Heart left ventricle (tissue), 16 donors: ENCODE data around the gene DNM1. TPM values are rescaled to one million over a fixed set of nuclear protein-coding genes. Genes with fewer than 3 reads are reported as not detected.
"Not testable (repeated sequence)": the region's sequence is repeated elsewhere in the genome, so short reads cannot be mapped to it uniquely, and the experiment has no call there.

ENCODE experiments used
- ATAC-seq, 4 donors: fragments of 200-7000 bp; cut with Tn5 transposase; one replicate each; pipeline ENCODE4 v1.9.1; 2020 to 2022; ENCODE audit warnings: moderate library complexity in 4 of 4, mild to moderate bottlenecking in 3 of 4, moderate number of reproducible peaks in 1 of 4
- DNase-seq, 5 donors: peaks; one replicate each; pipeline ENCODE4 v3.0.0-alpha.2; 2020
- H3K27ac ChIP-seq, 12 donors: fragments of 200-600 bp; sonication (generic) in 4 of 12; one replicate each; pipeline versions ENCODE4 v1.5.0 to v1.8.0; 2016 to 2022; ENCODE audit warnings: mild to moderate bottlenecking in 2 of 12
- H3K27me3 ChIP-seq, 9 donors: fragments of 200-600 bp; sonication (generic) in 2 of 9; one replicate each; pipeline versions ENCODE4 v1.5.1 to v1.8.0; 2016 to 2022; ENCODE audit warnings: mild to moderate bottlenecking in 3 of 9
- H3K36me3 ChIP-seq, 9 donors: fragments of 200-600 bp; sonication (generic) in 2 of 9; one replicate each; pipeline versions ENCODE4 v1.5.0 to v1.8.0; 2018 to 2022; ENCODE audit warnings: mild to moderate bottlenecking in 2 of 9
- H3K4me1 ChIP-seq, 12 donors: fragments of 200-600 bp; sonication (generic) in 4 of 12; one replicate each; pipeline versions ENCODE4 v1.5.0 to v1.8.0; 2016 to 2022; ENCODE audit warnings: mild to moderate bottlenecking in 3 of 12
- H3K4me3 ChIP-seq, 12 donors: fragments of 200-600 bp; sonication (generic) in 4 of 12; one replicate each; pipeline versions ENCODE4 v1.5.0 to v1.8.0; 2017 to 2022; ENCODE audit warnings: mild to moderate bottlenecking in 9 of 12, moderate library complexity in 4 of 12
- H3K9me3 ChIP-seq, 12 donors: fragments of 200-600 bp; sonication (generic) in 4 of 12; one replicate each; pipeline versions ENCODE4 v1.5.0 to v1.8.0; 2016 to 2022; ENCODE audit warnings: mild to moderate bottlenecking in 1 of 12
- CTCF ChIP-seq, 12 donors: fragments of 200-600 bp; sonication (generic) in 4 of 12; IDR thresholded peaks; one replicate each; pipeline versions ENCODE4 v1.5.0 to v1.8.0; 2018 to 2022; ENCODE audit warnings: antibody characterized with exemption in 12 of 12, mild to moderate bottlenecking in 5 of 12
- POLR2A ChIP-seq, 2 donors: fragments of 450-650 bp; IDR thresholded peaks; one replicate each; pipeline ENCODE4 v1.6.1; 2017; ENCODE audit warnings: antibody characterized with exemption in 2 of 2, mild to moderate bottlenecking in 2 of 2, moderate library complexity in 2 of 2
- WGBS, 4 donors: extraction: QIAGEN DNeasy Blood & Tissue Kit in 2 of 4; methylation state at CpG; one replicate each; pipeline versions ENCODE4 v1.1.5 to v1.1.7; 2013 to 2018; 5-methylcytosine and 5-hydroxymethylcytosine counted together
- intact Hi-C, 10 donors: fragments of 100-400 bp; cut with DNase I; formaldehyde crosslinking; loops; one replicate each; pipeline versions ENCODE4 v1.11.1 to v1.14.2; 2022
- polyA plus RNA-seq, 2 donors: library from polyadenylated mRNA; stranded (reverse); fragments of 200-250 nt; gene quantifications; one replicate each; pipeline ENCODE4 v1.2.3, GENCODE V29; 2013
- total RNA-seq, 9 donors: library from RNA; depleted of rRNA in 2 of 9; stranded (reverse); fragments of >200 nt in 2 of 9; fragmentation: NEBNext Ultra II Directional in 3 of 9; extraction: Animal tissue kit (Norgen Biotek cat#: 25700) in 3 of 9; gene quantifications; one replicate each; pipeline versions ENCODE4 v1.1.0 to v1.2.4, GENCODE V29; 2016 to 2023
- donor health status: ischemic (EF 13 %, LVEDD 7.1; RV severe dilation, severe dysfunction).
- donor health status: healthy with polysubstance abuse.
- donor health status: DM: no; HTN: yes; CAD: no.
- donor health status: DM: no; HTN: no; CAD: no.
- donor health status: ischemic (EF 25% LVEDD 6.9; RV normal size, moderate dysfunction).
- donor health status: ischemic (EF 25% LVEDD 5.7; RV mildly dilated, moderate dysfunction).
- donor health status: healthy.
- donor health status: DM: yes; HTN: yes; CAD: no.
- donor health status: ischemic (EF 35%, LVEDD 5.7; RV mildly dilated, moderate dysfunction).
- donor health status: nonischemic (EF 11% LVEDD 7.7; RV severe dilation, severe dysfunction).
- donor health status: DM: yes; HTN: yes; CAD: no.
- donor health status: PGD.
- donor health status: ischemic (EF 29% LVEDD 5.4; RV normal size, mild dysfunction).
- donor health status: nonischemic (EF 23%, LVEDD 6.1; RV moderate dilation, normal function).

The DNM1 gene
- total and polyA plus RNA-seq, 11 donors = 1.6 to 17.2 (median 3.6) TPM

- WGBS, 4 donors = 7 to 10% (median 9%) methylated on average over 23 of the region's 23 CpGs
- Histone ChIP-seq H3K36me3 (peaks cover 0 to 21% (median 20%) of the 10 kb centered on the region in 9 donors), H3K4me3 (peak overlapping the region; percentile 55 to 98 (median 92)), H3K9me3 (no peaks in the 10 kb centered on the region), H3K27ac (peak overlapping the region; percentile 68 to 95 (median 86)), H3K27me3 (no peaks in the 10 kb centered on the region), H3K4me1 (peaks cover 0 to 41% (median 26%) of the 10 kb centered on the region in 12 donors)
- intact Hi-C loops = no loop called here
- DNase-seq = peak in 4 of 5 donors; percentile 37 to 65 (median 50)
- peak; percentile 2 to 25 (median 14) for ATAC-seq
- no peak for TF ChIP-seq CTCF (IDR thresholded peaks at IDR 0.05)
- no peak for TF ChIP-seq POLR2A (IDR thresholded peaks at IDR 0.05)
Measured at GRCh38 chr9:128276574-128277270, 73.5 kb downstream of the DNM1 start.

DNA sequence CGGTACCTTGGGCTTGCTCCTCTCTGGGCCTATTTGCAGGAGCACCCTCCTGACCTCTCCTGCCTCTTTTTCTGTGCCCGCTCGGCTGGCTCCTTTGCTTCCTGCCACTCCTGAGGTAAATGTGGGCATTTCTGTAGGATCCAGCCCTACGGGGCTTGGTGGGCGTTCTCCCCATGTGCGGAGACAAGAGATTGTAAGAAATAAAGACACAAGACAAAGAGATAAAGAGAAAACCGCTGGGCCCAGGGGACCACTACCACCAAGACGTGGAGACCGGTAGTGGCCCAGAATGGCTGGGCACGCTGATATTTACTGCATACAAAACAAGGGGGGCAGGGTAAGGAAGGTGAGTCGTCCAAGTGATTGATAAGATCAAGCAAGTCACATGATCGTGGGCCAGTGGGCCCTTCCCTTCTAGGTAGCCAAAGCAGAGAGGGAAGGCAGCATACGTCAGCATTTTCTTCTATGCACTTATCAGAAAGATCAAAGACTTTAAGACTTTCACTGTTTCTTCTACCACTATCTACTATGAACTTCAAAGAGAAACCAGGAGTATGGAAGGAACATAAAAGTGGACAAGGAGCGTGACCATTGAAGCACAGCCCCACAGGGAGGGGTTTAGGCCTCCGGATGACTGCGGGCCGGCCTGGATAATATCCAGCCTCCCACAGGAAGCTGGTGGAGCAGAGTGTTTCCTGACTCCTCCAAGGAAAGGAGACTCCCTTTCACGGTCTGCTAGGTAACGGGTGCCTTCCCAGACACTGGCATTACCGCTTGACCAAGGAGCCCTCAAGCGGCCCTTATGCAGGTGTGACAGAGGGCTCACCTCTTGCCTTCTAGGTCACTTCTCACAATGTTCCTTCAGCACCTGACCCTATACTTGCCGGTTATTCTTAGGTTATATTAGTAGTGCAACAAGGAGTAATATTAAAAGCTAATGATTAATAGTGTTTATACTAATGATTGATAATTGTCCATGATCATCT, 76.2 kb downstream of the DNM1 start:
- WGBS, 4 donors = 53 to 68% (median 63%) methylated on average over 22 of the region's 22 CpGs
- DNase-seq = peak in 2 of 5 donors; percentile 33 to 35
- peaks cover 0 to 38% (median 21%) of the 10 kb centered on the region in 12 donors for H3K4me1 ChIP-seq

DNA sequence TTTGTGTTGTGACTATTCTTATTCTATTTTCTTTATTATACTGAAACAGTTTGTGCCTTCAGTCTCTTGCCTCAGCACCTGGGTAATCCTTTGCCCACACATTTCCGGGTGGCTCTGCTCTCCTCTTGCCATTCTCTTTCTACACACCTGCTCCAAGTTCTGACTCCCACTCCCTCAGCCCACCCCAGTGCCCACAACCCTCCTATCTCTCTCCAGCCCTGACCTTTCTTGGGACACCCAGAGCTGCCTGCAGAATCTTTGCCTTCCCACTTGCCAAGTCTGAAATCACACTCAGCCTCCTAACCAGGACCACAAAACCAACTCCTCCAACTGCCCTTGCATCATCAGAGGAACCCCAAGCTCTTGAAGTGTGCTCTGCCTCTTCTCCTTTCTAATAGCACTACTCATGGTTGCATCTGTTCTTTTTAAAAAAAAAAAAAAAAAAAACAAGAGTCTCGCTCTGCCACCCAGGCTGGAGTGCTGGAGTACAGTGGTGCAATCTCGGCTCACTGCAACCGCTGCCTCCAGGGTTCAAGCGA, 77.0 kb downstream of the DNM1 start:
- DNase-seq (no peak), ATAC-seq (no peak)
- Histone ChIP-seq H3K27ac (peak overlapping the region in 6 of 12 donors; percentile 27 to 57 (median 42)), H3K4me3 (peak overlapping the region in 1 of 12 donors; percentile 7), H3K36me3 (peaks cover 0 to 3% (median 0%) of the 10 kb centered on the region in 9 donors), H3K9me3 (no peaks in the 10 kb centered on the region), H3K4me1 (peaks cover 0 to 30% (median 14%) of the 10 kb centered on the region in 12 donors), H3K27me3 (no peaks in the 10 kb centered on the region)
- TF ChIP-seq POLR2A (IDR thresholded peaks at IDR 0.05) (no peak), CTCF (IDR thresholded peaks at IDR 0.05) (no peak)
- intact Hi-C loops = no loop called here
- WGBS, 4 donors = 92 to 97% (median 94%) methylated on average over 5 of the region's 5 CpGs

More for the DNA sequence above, 76.2 kb downstream of the DNM1 start:
- ATAC-seq, intact Hi-C loops, H3K36me3 ChIP-seq, H3K27me3 ChIP-seq, H3K9me3 ChIP-seq: not testable (repeated sequence)
- Histone ChIP-seq H3K4me3 (peak overlapping the region in 3 of 12 donors; percentile 7 to 16 (median 12)), H3K27ac (peak overlapping the region in 10 of 12 donors; percentile 27 to 57 (median 34))

- no peak overlapping the region for H3K4me3 ChIP-seq
- TF ChIP-seq POLR2A (IDR thresholded peaks at IDR 0.05) = no peak
- no peak for TF ChIP-seq CTCF (IDR thresholded peaks at IDR 0.05)
- peaks cover 0 to 21% (median 17%) of the 10 kb centered on the region in 9 donors for H3K36me3 ChIP-seq
- H3K4me1 ChIP-seq = peaks cover 0 to 25% (median 6%) of the 10 kb centered on the region in 12 donors
- H3K27me3 ChIP-seq = no peaks in the 10 kb centered on the region
- no peak overlapping the region for H3K27ac ChIP-seq
- ATAC-seq = no peak
- no peaks in the 10 kb centered on the region for H3K9me3 ChIP-seq
- WGBS, 4 donors = 90 to 95% (median 95%) methylated on average over 6 of the region's 6 CpGs
- intact Hi-C loops = no loop called here
- no peak for DNase-seq
Measured at GRCh38 chr9:128282500-128282899, 79.3 kb downstream of the DNM1 start.
